SK-N-SH (cell line): ENCODE results near the gene COG3. TPM values are rescaled to one million over a fixed set of nuclear protein-coding genes. Genes with fewer than 3 reads are reported as not detected.

Experiments used
- CTCF ChIA-PET: fragments of 300-600, 350-600 bp; formaldehyde crosslinking; extraction: SDS; loops from one replicate; lab custom pipeline; 2021; lab: Yijun Ruan, JAX
- POLR2A ChIA-PET: fragments of 350-600 bp; sonication (Branson Sonifier 250); formaldehyde crosslinking; extraction: SDS; loops from one replicate; lab custom pipeline; 2020; ENCODE audit warnings: antibody characterized with exemption, inconsistent platforms; lab: Yijun Ruan, JAX
- DNase-seq: peaks from one replicate; pipeline ENCODE4 v3.0.0; 2012
- H2AFZ ChIP-seq: fragments of 200-600 bp; sonication (generic); 2 replicates; pipeline ENCODE4 v1.8.1; 2016; ENCODE audit warnings: antibody characterized with exemption, mild to moderate bottlenecking, low read depth
- H3F3A ChIP-seq: fragments of 200-600 bp; sonication (generic); replicated peaks from 2 replicates; pipeline ENCODE3; 2016; ENCODE audit warnings: antibody characterized with exemption, mild to moderate bottlenecking; ENCODE audit not compliant: insufficient read depth
- H3K27ac ChIP-seq, 2 experiments: fragments of 200-500 bp in 1 of 2; fragments of 200-600 bp in 1 of 2; sonication (Bioruptor generic) in 1 of 2; sonication (generic), shearing (Covaris generic) in 1 of 2; 2 replicates each; pipeline versions ENCODE4 v1.5.1 to v1.6.1; 2014 to 2016; ENCODE audit warnings: low read depth in 2 of 2, inconsistent platforms in 1 of 2, low read length in 1 of 2, mild to moderate bottlenecking in 1 of 2, mixed read lengths in 1 of 2
- H3K27me3 ChIP-seq: fragments of 200-600 bp; sonication (generic), shearing (Covaris generic); 2 replicates; pipeline ENCODE4 v1.6.1; 2016; ENCODE audit warnings: mixed run types; ENCODE audit not compliant: insufficient read depth
- H3K36me3 ChIP-seq, 2 experiments: fragments of 200-500 bp in 1 of 2; fragments of 200-600 bp in 1 of 2; sonication (Bioruptor generic) in 1 of 2; sonication (generic) in 1 of 2; replicated peaks in 1 of 2; 2 replicates each; pipeline versions ENCODE3 to v1.5.1; 2014 to 2016; ENCODE audit warnings: low read length in 1 of 2, mild to moderate bottlenecking in 1 of 2; ENCODE audit not compliant: insufficient read depth in 2 of 2, control insufficient read depth in 1 of 2
- H3K4me1 ChIP-seq, 2 experiments: fragments of 200-500 bp in 1 of 2; fragments of 200-600 bp in 1 of 2; sonication (Bioruptor generic) in 1 of 2; sonication (generic), shearing (Covaris generic) in 1 of 2; 2 replicates each; pipeline versions ENCODE4 v1.5.1 to v1.6.1; 2014 to 2016; ENCODE audit warnings: low read depth in 1 of 2, low read length in 1 of 2, mixed run types in 1 of 2; ENCODE audit not compliant: insufficient read depth in 2 of 2, control insufficient read depth in 1 of 2
- H3K4me2 ChIP-seq: fragments of 200-600 bp; sonication (generic), shearing (Covaris generic); 2 replicates; pipeline ENCODE4 v1.6.1; 2017; ENCODE audit warnings: mixed run types
- H3K4me3 ChIP-seq, 2 experiments: fragments of 200-500 bp in 1 of 2; fragments of 200-600 bp in 1 of 2; sonication (Bioruptor generic) in 1 of 2; sonication (generic), shearing (Covaris generic) in 1 of 2; 2 replicates each; pipeline versions ENCODE4 v1.5.1 to v1.8.1; 2014 to 2016; ENCODE audit warnings: low read depth in 2 of 2, inconsistent platforms in 1 of 2, low read length in 1 of 2, mild to moderate bottlenecking in 1 of 2, mixed read lengths in 1 of 2, moderate library complexity in 1 of 2
- H3K79me2 ChIP-seq: fragments of 200-600 bp; sonication (generic); 2 replicates; pipeline ENCODE4 v1.8.1; 2017; ENCODE audit warnings: mild to moderate bottlenecking; ENCODE audit not compliant: insufficient read depth
- H3K9ac ChIP-seq: fragments of 200-600 bp; sonication (generic); 2 replicates; pipeline ENCODE4 v1.6.1; 2017; ENCODE audit warnings: mixed run types
- H3K9me2 ChIP-seq: fragments of 200-600 bp; sonication (generic); 2 replicates; pipeline ENCODE4 v1.6.1; 2017; ENCODE audit warnings: mixed run types
- H3K9me3 ChIP-seq: fragments of 200-600 bp; sonication (generic); 2 replicates; pipeline ENCODE4 v1.6.1; 2017; ENCODE audit warnings: mixed run types, mild to moderate bottlenecking, moderate library complexity
- H4K20me1 ChIP-seq: fragments of 200-600 bp; sonication (generic); 2 replicates; pipeline ENCODE4 v1.6.1; 2017; ENCODE audit warnings: mild to moderate bottlenecking, mixed run types; ENCODE audit not compliant: insufficient read depth
- CTCF ChIP-seq: fragments of 200-600 bp; sonication (generic); IDR thresholded peaks from 2 replicates; pipeline ENCODE4 v1.6.1; 2017; ENCODE audit warnings: antibody characterized with exemption, mild to moderate bottlenecking, moderate library complexity
- EP300 ChIP-seq, 2 experiments: IDR thresholded peaks; 2 replicates each; pipeline versions ENCODE4 v1.4.0 to v1.6.1; 2012; ENCODE audit warnings: borderline replicate concordance in 1 of 2, low read depth in 1 of 2, low read length in 1 of 2
- FOXJ3 ChIP-seq: sonication (generic); formaldehyde crosslinking; IDR thresholded peaks from 2 replicates; pipeline ENCODE4 v1.5.1; 2020; ENCODE audit warnings: mild to moderate bottlenecking, missing genetic modification reagents
- FOXM1 ChIP-seq: IDR thresholded peaks from 2 replicates; pipeline ENCODE4 v1.4.0; 2012; ENCODE audit warnings: low read depth, mild to moderate bottlenecking
- IRF3 ChIP-seq: fragments of 150-350 bp; IDR thresholded peaks from 2 replicates; pipeline ENCODE4 v1.6.1; 2016; ENCODE audit warnings: mild to moderate bottlenecking, low read depth, low read length
- JUND ChIP-seq: IDR thresholded peaks from 2 replicates; pipeline ENCODE4 v1.4.0; 2012
- MAX ChIP-seq: IDR thresholded peaks from 2 replicates; pipeline ENCODE4 v1.4.0; 2012; ENCODE audit warnings: low read depth
- MEF2A ChIP-seq: IDR thresholded peaks from 2 replicates; pipeline ENCODE4 v1.4.0; 2012; ENCODE audit warnings: low read depth, borderline replicate concordance
- MXI1 ChIP-seq: IDR thresholded peaks from 2 replicates; pipeline ENCODE4 v1.6.1; 2012; ENCODE audit warnings: mild to moderate bottlenecking, low read depth, low read length, improper control_type of control experiment
- NFIC ChIP-seq: IDR thresholded peaks from 2 replicates; pipeline ENCODE4 v1.4.0; 2012; ENCODE audit warnings: borderline replicate concordance
- RAD21 ChIP-seq: IDR thresholded peaks from 2 replicates; pipeline ENCODE4 v1.6.1; 2012; ENCODE audit warnings: mild to moderate bottlenecking, low read length
- RCOR1 ChIP-seq: fragments of 150-350 bp; IDR thresholded peaks from 2 replicates; pipeline ENCODE4 v1.6.1; 2017; ENCODE audit warnings: antibody characterized with exemption, low read length
- SIN3A ChIP-seq: IDR thresholded peaks from 2 replicates; pipeline ENCODE4 v1.6.1; 2012; ENCODE audit warnings: low read depth, mild to moderate bottlenecking, low read length, moderate library complexity, borderline replicate concordance
- SMC3 ChIP-seq: IDR thresholded peaks from 2 replicates; pipeline ENCODE4 v1.6.1; 2012; ENCODE audit warnings: low read depth, low read length, improper control_type of control experiment
- TAF1 ChIP-seq: IDR thresholded peaks from 2 replicates; pipeline ENCODE4 v1.6.1; 2012; ENCODE audit warnings: low read depth, mild to moderate bottlenecking, low read length, moderate library complexity, borderline replicate concordance
- TCF12 ChIP-seq: IDR thresholded peaks from 2 replicates; pipeline ENCODE4 v1.4.0; 2012
- TEAD4 ChIP-seq: IDR thresholded peaks from 2 replicates; pipeline ENCODE4 v1.4.0; 2012; ENCODE audit warnings: mild to moderate bottlenecking, borderline replicate concordance; ENCODE audit not compliant: insufficient read depth
- USF1 ChIP-seq: IDR thresholded peaks from 2 replicates; pipeline ENCODE4 v1.4.0; 2012; ENCODE audit warnings: low read depth, borderline replicate concordance
- USF2 ChIP-seq: fragments of 150-350 bp; IDR thresholded peaks from 2 replicates; pipeline ENCODE4 v1.6.1; 2017; ENCODE audit warnings: antibody characterized with exemption, low read length, low read depth, borderline replicate concordance
- YY1 ChIP-seq: IDR thresholded peaks from 2 replicates; pipeline ENCODE4 v1.4.0; 2012; ENCODE audit warnings: low read depth, mild to moderate bottlenecking
- ZBTB33 ChIP-seq: IDR thresholded peaks from 2 replicates; pipeline ENCODE4 v1.4.0; 2012; ENCODE audit warnings: low read depth, borderline replicate concordance
- WGBS: methylation state at CpG from one replicate; pipeline ENCODE4 v1.1.6; 2017; ENCODE audit warnings: low lambda C conversion rate; 5-methylcytosine and 5-hydroxymethylcytosine counted together
- polyA plus RNA-seq, 3 experiments: library from polyadenylated mRNA; depleted of rRNA; stranded (reverse); fragments of >200 nt; gene quantifications; 2 replicates each; pipeline ENCODE4 v1.2.3, GENCODE V29; 2012
- TF ChIP-seq, protein P1 (sequence below): IDR thresholded peaks from 2 replicates; pipeline ENCODE4 v1.6.1; 2012; ENCODE audit warnings: mild to moderate bottlenecking, low read depth, low read length, moderate library complexity

Gene COG3
- polyA plus RNA-seq, 1 of the 3 experiments (the other 2 are of a cell fraction) = 25.6 TPM

- Histone ChIP-seq H3K27ac (peak overlapping the region in 1 of 2 experiments; percentile 43; a peak in 2 of 4 replicates), H3K36me3 (peaks cover 59 to 73% of the 10 kb centered on the region in 2 experiments), H3K9me2 (no peaks in the 10 kb centered on the region), H2AFZ (no peak overlapping the region), H3F3A (peaks cover 30% of the 10 kb centered on the region), H3K4me3 (no peak overlapping the region), H3K9ac (no peak overlapping the region), H3K4me1 (no peaks in the 10 kb centered on the region), H3K4me2 (no peak overlapping the region), H4K20me1 (peaks cover 8% of the 10 kb centered on the region; the same call in 1 of the 2 replicates), H3K79me2 (no peaks in the 10 kb centered on the region), H3K9me3 (no peaks in the 10 kb centered on the region), H3K27me3 (no peaks in the 10 kb centered on the region)
- DNase-seq = peak; percentile 60
- 75% methylated on average over 3 of the region's 3 CpGs for whole genome bisulfite sequencing
- CTCF ChIA-PET = interaction anchor here (0.6 to 1.7 kb wide), 10 partner anchors 10 to 649 kb away, joined by 3 to 5 read pairs (median 4); no protein-coding TSS in a partner anchor
- POLR2A ChIA-PET = no interaction called here
- TF ChIP-seq TAF1 (no peak), SIN3A (no peak), NFIC (no peak), MAX (no peak), FOXJ3 (CRISPR knock-in tag) (no peak), USF1 (no peak), SMC3 (peak; percentile 64), MEF2A (no peak), YY1 (no peak), TEAD4 (no peak), MXI1 (0 out of 2 replicates have a peak, but pooled peaks have one; percentile 20), CTCF (peak; percentile 94), RCOR1 (no peak), RAD21 (peak; percentile 76), JUND (no peak), USF2 (no peak), ZBTB33 (no peak), EP300 (IDR thresholded peaks at IDR 0.05; ENCODE audit: borderline replicate concordance in 1 of 2, low read depth in 1 of 2, low read length in 1 of 2) (no peak), IRF3 (no peak), FOXM1 (no peak), TCF12 (no peak)
- TF ChIP-seq, protein P1, sequence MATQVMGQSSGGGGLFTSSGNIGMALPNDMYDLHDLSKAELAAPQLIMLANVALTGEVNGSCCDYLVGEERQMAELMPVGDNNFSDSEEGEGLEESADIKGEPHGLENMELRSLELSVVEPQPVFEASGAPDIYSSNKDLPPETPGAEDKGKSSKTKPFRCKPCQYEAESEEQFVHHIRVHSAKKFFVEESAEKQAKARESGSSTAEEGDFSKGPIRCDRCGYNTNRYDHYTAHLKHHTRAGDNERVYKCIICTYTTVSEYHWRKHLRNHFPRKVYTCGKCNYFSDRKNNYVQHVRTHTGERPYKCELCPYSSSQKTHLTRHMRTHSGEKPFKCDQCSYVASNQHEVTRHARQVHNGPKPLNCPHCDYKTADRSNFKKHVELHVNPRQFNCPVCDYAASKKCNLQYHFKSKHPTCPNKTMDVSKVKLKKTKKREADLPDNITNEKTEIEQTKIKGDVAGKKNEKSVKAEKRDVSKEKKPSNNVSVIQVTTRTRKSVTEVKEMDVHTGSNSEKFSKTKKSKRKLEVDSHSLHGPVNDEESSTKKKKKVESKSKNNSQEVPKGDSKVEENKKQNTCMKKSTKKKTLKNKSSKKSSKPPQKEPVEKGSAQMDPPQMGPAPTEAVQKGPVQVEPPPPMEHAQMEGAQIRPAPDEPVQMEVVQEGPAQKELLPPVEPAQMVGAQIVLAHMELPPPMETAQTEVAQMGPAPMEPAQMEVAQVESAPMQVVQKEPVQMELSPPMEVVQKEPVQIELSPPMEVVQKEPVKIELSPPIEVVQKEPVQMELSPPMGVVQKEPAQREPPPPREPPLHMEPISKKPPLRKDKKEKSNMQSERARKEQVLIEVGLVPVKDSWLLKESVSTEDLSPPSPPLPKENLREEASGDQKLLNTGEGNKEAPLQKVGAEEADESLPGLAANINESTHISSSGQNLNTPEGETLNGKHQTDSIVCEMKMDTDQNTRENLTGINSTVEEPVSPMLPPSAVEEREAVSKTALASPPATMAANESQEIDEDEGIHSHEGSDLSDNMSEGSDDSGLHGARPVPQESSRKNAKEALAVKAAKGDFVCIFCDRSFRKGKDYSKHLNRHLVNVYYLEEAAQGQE = no peak
Observed at GRCh38 chr13:45511310-45512097, 46.8 kb downstream of the COG3 start.
